GM12875 (cell line): ENCODE results near the gene ABHD17C.

ENCODE experiments used
- H3K4me3 ChIP-seq: one replicate; pipeline ENCODE4 v1.5.1; 2011; ENCODE audit warnings: low read depth, low read length, control low read depth
- TF ChIP-seq, protein P1 (sequence below): IDR thresholded peaks from 2 replicates; pipeline ENCODE4 v1.5.1; 2011; ENCODE audit warnings: low read depth, mild to moderate bottlenecking, control low read depth, inconsistent platforms, low read length, moderate library complexity, borderline replicate concordance; ENCODE audit not compliant: insufficient read depth

Gene ABHD17C

DNA sequence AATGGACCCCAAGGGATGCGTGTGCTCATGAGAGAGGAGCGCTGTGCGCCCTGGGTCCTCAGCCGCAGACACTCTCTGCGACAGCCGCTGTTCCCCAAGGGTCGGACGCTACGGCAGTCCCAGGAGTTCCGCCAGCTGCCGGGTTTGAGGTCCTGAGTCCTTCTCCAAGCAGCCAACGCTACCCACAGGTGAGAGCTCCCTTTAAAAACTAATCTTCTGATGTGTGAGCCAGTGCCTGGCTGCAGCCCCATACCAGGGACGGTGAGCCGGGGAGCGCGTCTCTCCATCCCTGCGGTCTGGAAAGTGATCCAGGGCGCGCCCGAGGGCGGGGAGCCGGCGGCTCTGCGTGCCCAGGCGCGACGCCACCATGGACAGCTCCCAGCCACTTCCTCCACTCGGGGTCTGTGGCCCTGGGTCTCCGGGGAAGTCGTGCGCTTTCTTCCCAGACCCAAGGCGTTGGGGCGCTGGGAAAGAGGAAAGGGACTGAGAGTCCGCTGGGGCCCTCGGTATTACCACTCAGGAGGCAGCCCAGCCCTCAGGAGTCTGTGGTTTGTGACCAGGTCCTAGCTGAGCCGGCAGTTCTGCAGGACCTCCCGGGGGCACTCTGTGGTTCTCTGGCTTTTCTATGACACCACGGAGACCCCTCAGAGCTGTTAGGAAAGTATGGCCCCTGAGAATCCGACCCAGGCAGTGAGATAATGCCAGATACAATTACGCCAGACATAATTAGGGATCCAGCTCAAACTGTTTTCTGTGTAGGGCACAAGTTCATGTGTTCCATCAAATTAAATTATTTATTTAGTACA is 85.5 kb downstream of the ABHD17C start:
- no peak overlapping the region for H3K4me3 ChIP-seq
- TF ChIP-seq, protein P1, sequence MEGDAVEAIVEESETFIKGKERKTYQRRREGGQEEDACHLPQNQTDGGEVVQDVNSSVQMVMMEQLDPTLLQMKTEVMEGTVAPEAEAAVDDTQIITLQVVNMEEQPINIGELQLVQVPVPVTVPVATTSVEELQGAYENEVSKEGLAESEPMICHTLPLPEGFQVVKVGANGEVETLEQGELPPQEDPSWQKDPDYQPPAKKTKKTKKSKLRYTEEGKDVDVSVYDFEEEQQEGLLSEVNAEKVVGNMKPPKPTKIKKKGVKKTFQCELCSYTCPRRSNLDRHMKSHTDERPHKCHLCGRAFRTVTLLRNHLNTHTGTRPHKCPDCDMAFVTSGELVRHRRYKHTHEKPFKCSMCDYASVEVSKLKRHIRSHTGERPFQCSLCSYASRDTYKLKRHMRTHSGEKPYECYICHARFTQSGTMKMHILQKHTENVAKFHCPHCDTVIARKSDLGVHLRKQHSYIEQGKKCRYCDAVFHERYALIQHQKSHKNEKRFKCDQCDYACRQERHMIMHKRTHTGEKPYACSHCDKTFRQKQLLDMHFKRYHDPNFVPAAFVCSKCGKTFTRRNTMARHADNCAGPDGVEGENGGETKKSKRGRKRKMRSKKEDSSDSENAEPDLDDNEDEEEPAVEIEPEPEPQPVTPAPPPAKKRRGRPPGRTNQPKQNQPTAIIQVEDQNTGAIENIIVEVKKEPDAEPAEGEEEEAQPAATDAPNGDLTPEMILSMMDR: no peak

DNA sequence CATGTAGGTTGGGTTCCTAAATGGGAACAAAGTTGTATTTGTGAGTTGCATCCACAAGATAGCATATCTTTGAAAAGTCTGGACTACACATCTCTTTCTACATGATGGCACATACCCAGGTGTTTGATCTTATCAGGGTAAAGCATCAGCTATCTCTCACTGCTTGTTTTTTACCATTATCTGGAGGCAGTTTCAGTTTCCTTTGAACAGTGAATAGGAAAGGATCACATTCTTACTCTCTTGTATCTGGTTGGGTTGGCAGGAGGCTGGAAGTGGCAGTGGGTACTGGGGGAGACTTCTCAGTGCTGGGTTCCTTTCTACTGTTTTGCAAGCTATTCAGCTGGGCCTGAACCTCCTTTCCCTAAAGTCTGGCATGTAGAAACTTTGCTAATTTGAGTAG is 88.2 kb downstream of the ABHD17C start:
- TF ChIP-seq, protein P1: no peak
- H3K4me3 ChIP-seq: no peak overlapping the region

DNA sequence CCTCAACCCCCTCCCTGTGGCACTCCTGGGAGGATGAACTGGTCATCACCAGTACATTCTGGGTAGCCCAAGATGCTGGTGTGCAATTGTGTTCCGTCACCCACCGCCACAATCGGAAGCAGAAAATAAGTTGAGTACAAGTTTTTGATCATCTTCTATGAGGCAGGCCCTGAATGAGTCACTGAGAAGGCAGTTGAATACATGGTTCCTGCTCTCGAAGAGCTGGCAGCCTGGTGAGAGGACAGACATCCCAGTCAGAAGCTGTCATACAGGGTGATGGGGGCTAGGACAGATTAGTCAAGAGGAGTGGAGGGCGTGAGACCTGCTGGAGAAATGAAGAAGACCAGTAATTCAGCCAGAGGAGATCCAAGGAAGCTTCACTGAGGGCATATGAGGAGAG is 90.2 kb downstream of the ABHD17C start:
- TF ChIP-seq, protein P1: no peak
- no peak overlapping the region for H3K4me3 ChIP-seq

DNA sequence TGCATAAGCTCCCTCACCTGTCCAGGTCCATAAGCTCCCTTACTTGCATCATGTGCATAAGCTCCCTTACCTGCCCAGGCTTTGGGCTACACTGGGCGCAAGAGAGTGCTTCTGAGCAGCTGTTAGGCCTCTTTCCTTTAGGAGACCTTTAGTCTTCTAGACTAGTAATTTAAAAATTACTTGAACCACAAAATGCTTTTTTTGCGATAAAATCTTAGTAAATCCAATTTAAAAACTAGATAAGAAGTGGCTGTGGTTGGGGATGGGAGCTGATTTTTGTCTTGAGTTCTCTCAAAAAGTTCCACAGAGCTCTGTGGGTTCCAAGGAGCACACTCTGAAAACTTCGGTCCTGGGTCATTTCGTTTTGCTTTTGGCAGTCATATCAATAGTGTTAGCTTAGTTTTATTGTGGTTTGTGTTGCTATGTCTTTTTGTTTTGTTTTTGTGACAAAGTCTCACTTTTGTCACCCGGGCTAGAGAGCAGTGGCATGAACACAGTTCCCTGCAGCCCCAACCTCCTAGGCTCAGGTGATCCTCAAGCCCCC is 90.8 kb downstream of the ABHD17C start:
- H3K4me3 ChIP-seq: no peak overlapping the region
- TF ChIP-seq, protein P1: no peak

DNA sequence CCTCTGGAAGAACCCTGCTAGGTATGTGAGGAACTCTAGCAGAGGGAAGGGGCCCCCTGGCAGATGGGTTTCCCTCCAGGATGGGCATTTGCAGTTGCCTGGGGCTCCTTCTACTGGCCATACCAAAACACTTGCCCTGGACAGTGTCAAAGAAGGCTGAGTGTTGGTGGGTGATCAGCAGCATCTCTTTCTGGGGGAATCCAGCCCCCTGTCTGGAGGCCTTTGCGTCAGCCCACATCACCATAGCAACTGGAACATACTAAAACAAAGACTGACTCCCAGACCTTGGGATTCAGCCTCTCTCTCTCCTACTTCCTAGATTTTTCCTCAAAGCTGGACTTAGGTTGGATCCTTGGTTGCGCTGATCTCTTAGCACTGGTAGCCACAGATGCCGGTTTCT is 92.2 kb downstream of the ABHD17C start:
- TF ChIP-seq, protein P1: no peak
- H3K4me3 ChIP-seq: no peak overlapping the region

DNA sequence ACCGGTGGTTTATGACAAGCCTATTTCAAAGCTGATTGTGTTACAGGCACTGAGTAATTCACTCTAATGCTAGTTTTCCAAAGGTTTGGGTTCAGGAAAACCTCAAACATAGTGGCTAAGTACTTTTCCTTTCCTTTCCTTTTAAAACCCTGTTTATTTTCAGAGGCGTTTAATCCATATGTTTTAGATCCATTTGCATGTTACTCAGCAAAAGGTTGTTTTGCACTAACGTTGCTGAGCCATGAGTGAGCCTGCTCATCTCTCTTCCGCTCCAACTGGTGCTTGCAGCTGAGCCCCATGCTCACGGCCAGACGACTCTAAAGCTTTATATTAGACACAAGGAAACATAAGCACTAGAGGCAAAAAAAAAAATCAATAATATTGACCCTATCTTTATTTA is 93.4 kb downstream of the ABHD17C start:
- TF ChIP-seq, protein P1: no peak
- H3K4me3 ChIP-seq: no peak overlapping the region

DNA sequence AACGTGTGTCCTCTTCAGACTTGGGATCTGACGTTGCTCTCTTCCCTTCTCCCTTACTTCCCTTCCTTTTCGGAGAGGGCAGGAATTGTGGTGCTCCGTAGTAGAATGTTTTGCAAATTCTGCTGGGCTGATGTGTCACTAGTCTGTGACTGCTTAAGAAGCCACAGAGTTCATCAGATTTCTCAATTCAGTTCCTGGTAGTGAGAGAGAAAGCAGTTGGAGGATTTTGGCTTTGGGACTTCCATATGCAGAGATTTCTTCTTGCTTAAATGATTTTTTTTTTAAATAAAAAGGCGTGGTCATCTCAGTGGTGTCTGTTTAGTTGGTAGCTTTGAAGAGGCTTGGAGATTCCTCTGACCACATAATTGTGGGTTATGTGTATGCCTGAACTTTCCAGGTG is 94.2 kb downstream of the ABHD17C start:
- TF ChIP-seq, protein P1: no peak
- no peak overlapping the region for H3K4me3 ChIP-seq
